GM23338 (cell line): ENCODE results near the gene CRY1.

Experiments
- CREB1 ChIP-seq: fragments of 250-450 bp; sonication (Bioruptor Pico); IDR thresholded peaks from 2 replicates; pipeline ENCODE4 v1.5.0; 2020; ENCODE audit warnings: low read depth, mild to moderate bottlenecking, moderate library complexity
- CTCF ChIP-seq, 2 experiments: fragments of 200-600 bp in 1 of 2; sonication (generic) in 1 of 2; conservative IDR thresholded peaks; 2 replicates each; pipeline versions ENCODE4 v1.5.1 to v1.6.1; 2016 to 2017; ENCODE audit warnings: antibody characterized with exemption in 2 of 2, low read depth in 2 of 2, mild to moderate bottlenecking in 2 of 2, moderate library complexity in 1 of 2
- EZH2 ChIP-seq: fragments of 200-600 bp; sonication (generic); IDR thresholded peaks from one replicate; pipeline ENCODE4 v1.8.0; 2017; ENCODE audit warnings: antibody characterized with exemption, mild to moderate bottlenecking, low read depth; ENCODE audit not compliant: unreplicated experiment
- EZH2phosphoT487 ChIP-seq: fragments of 200-600 bp; sonication (generic); IDR thresholded peaks from one replicate; pipeline ENCODE4 v1.8.1; 2018; ENCODE audit warnings: antibody characterized with exemption; ENCODE audit not compliant: unreplicated experiment
- NANOG ChIP-seq: IDR thresholded peaks from 2 replicates; pipeline ENCODE4 v1.6.1; 2016; ENCODE audit warnings: antibody characterized with exemption, borderline replicate concordance
- POLR2AphosphoS5 ChIP-seq: IDR thresholded peaks from 2 replicates; pipeline ENCODE4 v1.6.1; 2016; ENCODE audit warnings: antibody characterized with exemption, low read depth
- STAT1 ChIP-seq: IDR thresholded peaks from one replicate; pipeline ENCODE4 v1.6.1; 2016; ENCODE audit warnings: antibody characterized with exemption; ENCODE audit not compliant: unreplicated experiment
- ZNF114 ChIP-seq: fragments of 250-450 bp; sonication (Bioruptor Pico); IDR thresholded peaks from 2 replicates; pipeline ENCODE4 v1.5.0; 2020; ENCODE audit warnings: mild to moderate bottlenecking, moderate library complexity
- ZNF331 ChIP-seq: fragments of 250-450 bp; sonication (Bioruptor Pico); IDR thresholded peaks from 2 replicates; pipeline ENCODE4 v1.5.0; 2020; ENCODE audit warnings: low read depth, mild to moderate bottlenecking, moderate library complexity
- TF ChIP-seq, protein P1 (sequence below): IDR thresholded peaks from one replicate; pipeline ENCODE4 v1.6.1; 2018; ENCODE audit warnings: antibody characterized with exemption; ENCODE audit not compliant: unreplicated experiment
- TF ChIP-seq, protein P2 (sequence below): fragments of 250-450 bp; sonication (Bioruptor Pico); IDR thresholded peaks from 2 replicates; pipeline ENCODE4 v1.5.0; 2020; ENCODE audit warnings: mild to moderate bottlenecking, moderate library complexity
- TF ChIP-seq, protein P3 (sequence below): IDR thresholded peaks from 2 replicates; pipeline ENCODE4 v1.6.1; 2016; ENCODE audit warnings: antibody characterized with exemption

- no peak for TF ChIP-seq EZH2
- TF ChIP-seq CTCF (conservative IDR thresholded peaks at IDR 0.05; ENCODE audit: low read depth in 2 of 2), result peak; percentile 55 to 61
- no peak for TF ChIP-seq EZH2phosphoT487
- no peak for TF ChIP-seq POLR2AphosphoS5
- TF ChIP-seq, protein P1, sequence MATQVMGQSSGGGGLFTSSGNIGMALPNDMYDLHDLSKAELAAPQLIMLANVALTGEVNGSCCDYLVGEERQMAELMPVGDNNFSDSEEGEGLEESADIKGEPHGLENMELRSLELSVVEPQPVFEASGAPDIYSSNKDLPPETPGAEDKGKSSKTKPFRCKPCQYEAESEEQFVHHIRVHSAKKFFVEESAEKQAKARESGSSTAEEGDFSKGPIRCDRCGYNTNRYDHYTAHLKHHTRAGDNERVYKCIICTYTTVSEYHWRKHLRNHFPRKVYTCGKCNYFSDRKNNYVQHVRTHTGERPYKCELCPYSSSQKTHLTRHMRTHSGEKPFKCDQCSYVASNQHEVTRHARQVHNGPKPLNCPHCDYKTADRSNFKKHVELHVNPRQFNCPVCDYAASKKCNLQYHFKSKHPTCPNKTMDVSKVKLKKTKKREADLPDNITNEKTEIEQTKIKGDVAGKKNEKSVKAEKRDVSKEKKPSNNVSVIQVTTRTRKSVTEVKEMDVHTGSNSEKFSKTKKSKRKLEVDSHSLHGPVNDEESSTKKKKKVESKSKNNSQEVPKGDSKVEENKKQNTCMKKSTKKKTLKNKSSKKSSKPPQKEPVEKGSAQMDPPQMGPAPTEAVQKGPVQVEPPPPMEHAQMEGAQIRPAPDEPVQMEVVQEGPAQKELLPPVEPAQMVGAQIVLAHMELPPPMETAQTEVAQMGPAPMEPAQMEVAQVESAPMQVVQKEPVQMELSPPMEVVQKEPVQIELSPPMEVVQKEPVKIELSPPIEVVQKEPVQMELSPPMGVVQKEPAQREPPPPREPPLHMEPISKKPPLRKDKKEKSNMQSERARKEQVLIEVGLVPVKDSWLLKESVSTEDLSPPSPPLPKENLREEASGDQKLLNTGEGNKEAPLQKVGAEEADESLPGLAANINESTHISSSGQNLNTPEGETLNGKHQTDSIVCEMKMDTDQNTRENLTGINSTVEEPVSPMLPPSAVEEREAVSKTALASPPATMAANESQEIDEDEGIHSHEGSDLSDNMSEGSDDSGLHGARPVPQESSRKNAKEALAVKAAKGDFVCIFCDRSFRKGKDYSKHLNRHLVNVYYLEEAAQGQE, result no peak
- TF ChIP-seq, protein P2, sequence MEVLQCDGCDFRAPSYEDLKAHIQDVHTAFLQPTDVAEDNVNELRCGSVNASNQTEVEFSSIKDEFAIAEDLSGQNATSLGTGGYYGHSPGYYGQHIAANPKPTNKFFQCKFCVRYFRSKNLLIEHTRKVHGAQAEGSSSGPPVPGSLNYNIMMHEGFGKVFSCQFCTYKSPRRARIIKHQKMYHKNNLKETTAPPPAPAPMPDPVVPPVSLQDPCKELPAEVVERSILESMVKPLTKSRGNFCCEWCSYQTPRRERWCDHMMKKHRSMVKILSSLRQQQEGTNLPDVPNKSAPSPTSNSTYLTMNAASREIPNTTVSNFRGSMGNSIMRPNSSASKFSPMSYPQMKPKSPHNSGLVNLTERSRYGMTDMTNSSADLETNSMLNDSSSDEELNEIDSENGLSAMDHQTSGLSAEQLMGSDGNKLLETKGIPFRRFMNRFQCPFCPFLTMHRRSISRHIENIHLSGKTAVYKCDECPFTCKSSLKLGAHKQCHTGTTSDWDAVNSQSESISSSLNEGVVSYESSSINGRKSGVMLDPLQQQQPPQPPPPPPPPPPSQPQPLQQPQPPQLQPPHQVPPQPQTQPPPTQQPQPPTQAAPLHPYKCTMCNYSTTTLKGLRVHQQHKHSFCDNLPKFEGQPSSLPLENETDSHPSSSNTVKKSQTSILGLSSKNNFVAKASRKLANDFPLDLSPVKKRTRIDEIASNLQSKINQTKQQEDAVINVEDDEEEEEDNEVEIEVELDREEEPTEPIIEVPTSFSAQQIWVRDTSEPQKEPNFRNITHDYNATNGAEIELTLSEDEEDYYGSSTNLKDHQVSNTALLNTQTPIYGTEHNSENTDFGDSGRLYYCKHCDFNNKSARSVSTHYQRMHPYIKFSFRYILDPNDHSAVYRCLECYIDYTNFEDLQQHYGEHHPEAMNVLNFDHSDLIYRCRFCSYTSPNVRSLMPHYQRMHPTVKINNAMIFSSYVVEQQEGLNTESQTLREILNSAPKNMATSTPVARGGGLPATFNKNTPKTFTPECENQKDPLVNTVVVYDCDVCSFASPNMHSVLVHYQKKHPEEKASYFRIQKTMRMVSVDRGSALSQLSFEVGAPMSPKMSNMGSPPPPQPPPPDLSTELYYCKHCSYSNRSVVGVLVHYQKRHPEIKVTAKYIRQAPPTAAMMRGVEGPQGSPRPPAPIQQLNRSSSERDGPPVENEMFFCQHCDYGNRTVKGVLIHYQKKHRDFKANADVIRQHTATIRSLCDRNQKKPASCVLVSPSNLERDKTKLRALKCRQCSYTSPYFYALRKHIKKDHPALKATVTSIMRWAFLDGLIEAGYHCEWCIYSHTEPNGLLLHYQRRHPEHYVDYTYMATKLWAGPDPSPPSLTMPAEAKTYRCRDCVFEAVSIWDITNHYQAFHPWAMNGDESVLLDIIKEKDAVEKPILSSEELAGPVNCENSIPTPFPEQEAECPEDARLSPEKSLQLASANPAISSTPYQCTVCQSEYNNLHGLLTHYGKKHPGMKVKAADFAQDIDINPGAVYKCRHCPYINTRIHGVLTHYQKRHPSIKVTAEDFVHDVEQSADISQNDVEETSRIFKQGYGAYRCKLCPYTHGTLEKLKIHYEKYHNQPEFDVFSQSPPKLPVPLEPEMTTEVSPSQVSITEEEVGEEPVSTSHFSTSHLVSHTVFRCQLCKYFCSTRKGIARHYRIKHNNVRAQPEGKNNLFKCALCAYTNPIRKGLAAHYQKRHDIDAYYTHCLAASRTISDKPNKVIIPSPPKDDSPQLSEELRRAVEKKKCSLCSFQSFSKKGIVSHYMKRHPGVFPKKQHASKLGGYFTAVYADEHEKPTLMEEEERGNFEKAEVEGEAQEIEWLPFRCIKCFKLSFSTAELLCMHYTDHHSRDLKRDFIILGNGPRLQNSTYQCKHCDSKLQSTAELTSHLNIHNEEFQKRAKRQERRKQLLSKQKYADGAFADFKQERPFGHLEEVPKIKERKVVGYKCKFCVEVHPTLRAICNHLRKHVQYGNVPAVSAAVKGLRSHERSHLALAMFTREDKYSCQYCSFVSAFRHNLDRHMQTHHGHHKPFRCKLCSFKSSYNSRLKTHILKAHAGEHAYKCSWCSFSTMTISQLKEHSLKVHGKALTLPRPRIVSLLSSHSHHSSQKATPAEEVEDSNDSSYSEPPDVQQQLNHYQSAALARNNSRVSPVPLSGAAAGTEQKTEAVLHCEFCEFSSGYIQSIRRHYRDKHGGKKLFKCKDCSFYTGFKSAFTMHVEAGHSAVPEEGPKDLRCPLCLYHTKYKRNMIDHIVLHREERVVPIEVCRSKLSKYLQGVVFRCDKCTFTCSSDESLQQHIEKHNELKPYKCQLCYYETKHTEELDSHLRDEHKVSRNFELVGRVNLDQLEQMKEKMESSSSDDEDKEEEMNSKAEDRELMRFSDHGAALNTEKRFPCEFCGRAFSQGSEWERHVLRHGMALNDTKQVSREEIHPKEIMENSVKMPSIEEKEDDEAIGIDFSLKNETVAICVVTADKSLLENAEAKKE, result no peak
- TF ChIP-seq CREB1 (CRISPR knock-in tag), result no peak
- TF ChIP-seq, protein P3, sequence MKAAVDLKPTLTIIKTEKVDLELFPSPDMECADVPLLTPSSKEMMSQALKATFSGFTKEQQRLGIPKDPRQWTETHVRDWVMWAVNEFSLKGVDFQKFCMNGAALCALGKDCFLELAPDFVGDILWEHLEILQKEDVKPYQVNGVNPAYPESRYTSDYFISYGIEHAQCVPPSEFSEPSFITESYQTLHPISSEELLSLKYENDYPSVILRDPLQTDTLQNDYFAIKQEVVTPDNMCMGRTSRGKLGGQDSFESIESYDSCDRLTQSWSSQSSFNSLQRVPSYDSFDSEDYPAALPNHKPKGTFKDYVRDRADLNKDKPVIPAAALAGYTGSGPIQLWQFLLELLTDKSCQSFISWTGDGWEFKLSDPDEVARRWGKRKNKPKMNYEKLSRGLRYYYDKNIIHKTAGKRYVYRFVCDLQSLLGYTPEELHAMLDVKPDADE, result no peak
- TF ChIP-seq ZNF331 (CRISPR knock-in tag), result no peak
- TF ChIP-seq STAT1, result no peak
- TF ChIP-seq NANOG, result no peak
- no peak for TF ChIP-seq ZNF114
Observed at GRCh38 chr12:107079172-107080011, 14.0 kb downstream of the CRY1 start.
